Measurements from ENCODE around the gene RARB.

- no peak for TF ChIP-seq CTCF (IDR thresholded peaks at IDR 0.05)
- no peak for TF ChIP-seq EP300 (IDR thresholded peaks at IDR 0.05)
Measured at GRCh38 chr3:25557694-25558093, 129.6 kb downstream of the RARB start.

Measured in stomach (tissue), 4 donors.